ENCODE results near the gene TPST2.

TPST2 gene

GRCh38 chr22:26489447-26490036 is 100.4 kb downstream of the TPST2 start:
- no peak for DNase-seq

DNA sequence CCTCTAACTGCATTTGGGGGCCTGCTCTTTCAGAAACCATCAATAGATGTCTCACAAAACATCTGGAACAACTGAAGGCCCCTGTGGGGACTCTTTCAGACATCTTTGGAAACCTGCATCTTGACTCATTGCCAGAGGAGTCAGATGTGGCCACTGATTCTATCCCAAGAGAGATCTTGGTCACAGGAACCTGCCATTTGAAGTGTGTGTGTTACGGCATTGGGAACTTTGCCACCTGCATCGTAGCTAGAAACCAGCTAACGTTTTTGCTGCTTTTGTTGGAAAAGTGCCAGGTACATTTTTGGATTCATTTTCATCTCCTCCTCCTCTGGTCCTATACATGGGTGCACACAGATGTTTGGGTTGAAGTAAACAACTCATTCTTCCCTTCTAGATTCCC is 101.9 kb downstream of the TPST2 start:
- DNase-seq = no peak

DNA sequence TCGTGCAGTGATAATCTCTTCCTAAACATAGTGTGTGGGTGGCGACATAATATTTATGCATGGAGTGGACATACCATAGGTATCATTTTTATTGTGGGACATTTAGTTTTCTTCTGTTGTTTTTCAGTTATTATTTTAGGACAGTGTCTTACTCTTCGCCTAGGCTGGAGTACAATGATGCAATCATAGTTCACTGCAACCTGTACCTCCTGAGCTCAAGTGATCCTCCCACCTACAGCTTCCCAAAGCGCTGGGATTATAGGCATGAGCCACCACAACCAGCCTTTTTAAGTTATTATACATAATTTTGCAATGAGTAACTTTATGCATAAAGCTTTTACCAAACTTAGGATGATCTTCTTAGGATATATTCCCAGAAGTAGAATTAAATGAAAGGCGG is 103.5 kb downstream of the TPST2 start:
- DNase-seq = no peak

- DNase-seq = no peak
Observed at GRCh38 chr22:26485806-26486390, 104.0 kb downstream of the TPST2 start.

GRCh38 chr22:26485013-26485412 is 104.9 kb downstream of the TPST2 start:
- DNase-seq = no peak

GRCh38 chr22:26484360-26484706 is 105.6 kb downstream of the TPST2 start:
- DNase-seq = no peak

GRCh38 chr22:26483439-26484359 is 106.2 kb downstream of the TPST2 start, which contains the start of the genes HPS4 and SRRD:
HPS4 (minus strand) TSS chr22:26483783; CDS start chr22:26481762, 2,021 bp downstream.
SRRD (plus strand) TSS chr22:26483877; CDS start chr22:26483891, 14 bp downstream.
- peak; percentile 92 for DNase-seq

GRCh38 chr22:26483043-26483438 is 106.9 kb downstream of the TPST2 start:
- DNase-seq = no peak

- no peak for DNase-seq
Observed at GRCh38 chr22:26482161-26482560, 107.8 kb downstream of the TPST2 start.

GRCh38 chr22:26481694-26482093 is 108.2 kb downstream of the TPST2 start:
- DNase-seq = no peak

- no peak for DNase-seq
Observed at GRCh38 chr22:26481112-26481693, 108.7 kb downstream of the TPST2 start.

- no peak for DNase-seq
Observed at GRCh38 chr22:26480611-26480932, 109.4 kb downstream of the TPST2 start.

DNA sequence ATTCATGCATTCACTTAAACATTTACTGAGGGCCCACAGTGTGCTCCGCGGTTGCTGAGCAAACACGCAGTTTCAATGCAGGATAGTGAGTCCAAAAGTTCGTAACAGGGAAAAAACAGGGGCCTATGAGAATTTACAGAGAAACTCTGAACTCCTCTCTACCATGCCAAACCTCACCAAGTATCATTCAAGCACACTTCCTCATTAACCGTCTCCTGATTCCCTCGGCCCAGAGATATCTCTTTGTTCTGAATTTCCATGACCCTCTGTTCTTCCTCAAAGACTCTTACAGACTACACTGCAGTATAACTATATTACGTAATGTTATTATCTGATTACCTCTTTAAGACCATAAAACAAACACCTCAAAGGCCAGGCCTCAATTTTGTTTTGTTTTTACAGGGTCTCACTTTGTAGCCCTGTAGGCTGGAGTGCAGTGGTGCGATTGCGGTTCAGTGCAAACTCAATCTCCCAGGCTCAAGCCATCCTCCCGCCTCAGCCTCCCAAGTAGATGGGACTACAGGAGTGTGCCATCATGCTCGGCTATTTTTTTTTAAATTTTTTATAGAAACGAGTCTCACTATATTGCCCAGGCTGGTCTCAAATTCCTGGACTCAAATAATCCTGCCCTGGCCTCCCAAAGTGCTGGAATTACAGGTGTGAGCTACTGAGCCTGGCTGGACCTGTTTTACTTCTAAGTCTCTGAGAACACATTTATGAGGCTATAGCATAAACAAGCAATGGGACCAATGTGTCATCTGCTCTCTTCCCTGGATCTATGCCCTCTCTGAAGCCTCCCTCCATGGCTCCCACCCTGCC is 109.9 kb downstream of the TPST2 start:
- no peak for DNase-seq

DNA sequence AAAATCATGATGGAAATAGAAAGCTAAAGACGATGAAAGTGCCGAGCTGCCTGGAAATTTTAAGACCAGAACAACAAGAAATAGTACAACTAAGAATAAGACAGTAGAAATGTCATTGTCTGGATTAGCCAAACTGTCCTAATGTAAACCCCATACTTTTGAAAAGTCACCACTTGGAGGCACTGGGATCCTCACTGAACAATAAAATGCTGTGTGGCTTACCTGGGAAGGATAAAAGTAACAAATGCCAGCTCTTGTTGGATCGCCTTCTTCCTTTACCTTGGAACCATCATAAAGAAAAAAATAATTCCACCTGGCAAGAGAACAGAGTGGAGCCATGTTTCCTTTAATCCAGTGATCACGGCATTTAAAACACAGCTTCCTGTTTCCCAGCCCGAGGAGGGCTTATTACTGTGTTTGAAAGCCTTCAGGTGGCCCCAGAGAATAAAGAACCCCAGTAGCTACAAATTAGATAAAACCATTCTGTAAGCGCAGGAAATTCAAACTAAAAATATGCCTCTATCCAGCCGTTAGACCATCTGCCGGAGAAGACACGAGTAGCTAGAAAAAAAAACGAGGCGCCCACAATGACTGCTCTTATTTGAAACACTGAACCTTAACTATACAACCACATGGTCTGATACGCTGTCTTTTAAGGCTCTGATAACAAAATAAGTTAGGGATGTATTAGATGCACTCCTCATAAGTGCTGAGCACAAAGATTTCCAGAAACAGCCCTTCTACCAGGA is 110.7 kb downstream of the TPST2 start:
- DNase-seq = peak; percentile 28

DNA sequence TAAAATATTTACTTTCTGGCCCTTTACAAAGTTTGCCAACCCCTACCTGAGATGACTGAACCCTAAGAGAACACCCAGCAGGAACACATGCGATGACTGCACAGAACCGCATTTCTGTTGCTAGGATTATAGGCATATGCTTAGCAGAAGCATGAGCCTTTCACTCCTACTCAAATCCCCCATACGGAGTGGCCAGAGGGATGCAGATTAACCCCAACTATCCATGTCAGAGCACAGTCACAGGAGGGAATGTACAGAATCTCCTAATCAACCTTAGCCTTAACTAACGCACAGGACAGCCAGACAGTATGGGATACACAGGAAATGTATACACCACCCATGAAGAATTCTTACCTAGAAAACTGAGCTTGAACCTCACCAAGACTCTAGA is 112.6 kb downstream of the TPST2 start:
- no peak for DNase-seq

DNA sequence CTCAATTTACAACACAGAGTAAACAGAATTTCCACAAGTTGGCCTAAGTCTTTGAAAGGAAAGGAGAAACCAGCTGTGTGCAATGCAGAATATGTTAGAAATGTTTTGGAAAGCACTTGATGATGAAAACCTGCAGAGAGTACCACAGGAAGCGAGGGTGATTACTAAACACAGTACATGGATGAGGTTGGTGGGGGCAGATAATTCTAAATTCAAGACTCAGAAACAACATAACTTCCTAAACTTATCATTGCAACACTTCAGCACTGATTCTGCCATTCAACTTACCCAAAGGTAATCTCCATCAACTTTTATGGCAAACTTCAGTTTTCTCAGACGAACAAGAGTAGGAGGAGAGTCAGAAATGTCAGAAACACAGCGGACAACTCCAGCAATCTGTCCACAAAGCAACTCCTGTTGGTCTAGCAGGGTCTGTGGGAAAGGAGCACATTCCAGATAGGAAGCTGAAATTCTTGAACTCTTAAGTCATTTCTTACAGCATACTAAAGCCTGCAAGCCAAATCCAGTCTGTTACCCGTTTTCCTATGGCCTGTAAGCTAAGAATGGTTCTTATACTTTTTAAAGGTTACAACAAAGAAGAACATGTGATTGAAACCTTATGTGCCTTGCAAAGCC is 113.1 kb downstream of the TPST2 start:
- no peak for DNase-seq

- no peak for DNase-seq
Observed at GRCh38 chr22:26474682-26475081, 115.2 kb downstream of the TPST2 start.
